ENCODE data around the gene KCNK17.

The KCNK17 gene

DNA sequence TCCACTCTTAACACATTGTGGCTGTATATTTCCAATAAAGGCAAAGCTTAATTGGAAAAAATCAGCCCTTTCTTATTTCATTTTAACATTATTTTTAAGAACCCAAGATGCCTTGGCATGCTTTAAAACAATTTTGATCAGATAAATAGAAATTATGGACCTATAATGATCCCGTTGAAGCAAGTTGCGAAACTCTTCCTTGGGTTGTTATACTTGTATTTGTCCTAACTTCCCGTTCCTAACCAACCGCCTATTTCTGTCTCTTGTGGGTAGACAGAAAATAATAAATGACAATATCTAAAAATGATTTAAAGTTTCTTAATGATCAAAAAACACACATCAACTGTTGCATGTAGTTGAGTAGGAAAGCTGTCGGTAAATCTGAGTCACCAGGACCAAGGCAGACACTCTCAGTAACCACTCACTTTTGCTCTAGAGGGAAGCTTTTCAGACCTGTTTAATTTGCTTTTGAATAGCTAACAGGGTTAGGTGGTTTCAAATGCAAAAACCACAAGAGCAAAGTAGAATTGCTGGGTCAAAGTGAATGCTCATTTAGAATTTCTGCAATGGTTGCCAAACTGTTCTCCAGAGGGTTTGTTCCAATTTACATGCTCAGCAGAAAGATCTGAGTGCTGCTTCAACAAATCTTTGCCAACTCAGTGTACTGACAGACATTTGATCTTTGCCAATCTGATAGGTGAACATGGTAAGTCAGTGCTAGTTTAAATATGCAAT, 50.7 kb downstream of the KCNK17 start:
- DNase-seq: no peak

- no peak for DNase-seq
Measured at GRCh38 chr6:39261751-39262150, 52.5 kb downstream of the KCNK17 start.

- DNase-seq: no peak
Measured at GRCh38 chr6:39260953-39261352, 53.3 kb downstream of the KCNK17 start.

DNA sequence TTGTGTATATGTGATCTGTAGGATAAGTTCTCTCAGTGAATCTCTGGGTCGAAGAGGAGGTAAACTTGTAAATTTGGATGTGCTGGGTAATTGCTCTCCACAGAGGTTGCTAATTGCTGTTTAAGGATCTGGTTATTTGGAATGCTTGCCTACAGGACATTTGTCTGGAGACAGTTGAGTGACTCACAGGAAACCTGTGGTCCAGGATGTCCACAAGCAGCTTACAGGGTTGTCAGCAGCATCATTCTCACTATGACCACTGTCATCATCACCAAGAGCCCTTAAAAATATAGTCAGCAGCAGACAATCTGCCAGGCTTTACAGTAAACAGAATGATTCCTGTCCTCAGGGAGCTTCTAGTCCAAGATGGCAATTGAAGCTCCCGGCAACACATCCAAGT, 53.8 kb downstream of the KCNK17 start:
- DNase-seq: no peak

GRCh38 chr6:39256294-39256940, 57.8 kb downstream of the KCNK17 start:
- DNase-seq: no peak

- DNase-seq: no peak
Measured at GRCh38 chr6:39254999-39255535, 59.2 kb downstream of the KCNK17 start.

DNA sequence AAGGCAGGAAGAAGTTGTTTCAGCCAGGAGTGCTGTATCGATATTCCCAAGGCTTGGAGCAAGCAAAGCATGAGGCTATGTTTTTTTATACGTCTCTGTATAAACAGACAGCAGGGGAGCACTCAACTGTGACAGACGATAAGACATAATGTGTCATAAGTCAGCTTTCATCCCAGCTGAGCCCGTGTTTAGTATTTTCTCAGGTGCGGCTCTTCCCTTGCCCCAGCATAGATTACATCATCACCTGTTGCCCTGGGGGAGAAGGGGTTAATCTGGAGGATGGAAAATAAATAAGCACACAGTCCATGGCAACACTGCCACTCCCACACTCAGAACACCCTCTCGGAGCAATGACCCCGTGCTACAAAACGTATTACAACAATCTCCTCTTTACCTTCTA, 62.8 kb downstream of the KCNK17 start:
- no peak for DNase-seq

DNA sequence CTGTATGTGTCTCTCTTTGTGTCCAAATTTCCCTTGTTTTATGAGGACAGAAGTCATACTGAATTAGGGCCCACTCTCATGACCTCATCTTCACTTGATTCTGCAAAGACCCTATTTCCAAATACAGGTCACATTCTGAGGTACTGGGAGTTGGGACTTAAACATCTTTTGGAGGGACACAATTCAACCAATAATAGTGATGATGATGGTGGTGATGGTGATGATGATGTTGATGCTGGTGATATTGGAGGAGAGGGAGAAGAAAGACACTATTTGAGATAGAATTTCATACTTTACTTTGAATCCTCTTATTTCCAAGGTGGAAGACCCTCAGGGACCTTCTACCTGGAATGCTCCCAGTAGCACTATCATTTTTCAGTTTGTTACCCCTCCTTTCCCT, 63.7 kb downstream of the KCNK17 start:
- DNase-seq: no peak

- DNase-seq: no peak
Measured at GRCh38 chr6:39249278-39249677, 64.9 kb downstream of the KCNK17 start.
